Gastrocnemius medialis (tissue), 4 donors: ENCODE measurements around the gene STYX. TPM values are rescaled to one million over a fixed set of nuclear protein-coding genes. Genes with fewer than 3 reads are reported as not detected.
"Not testable (repeated sequence)": the region's sequence is repeated elsewhere in the genome, so short reads cannot be mapped to it uniquely, and the experiment has no call there.

Source experiments
- ATAC-seq, 2 donors: fragments of 150-250 bp; one replicate each; pipeline ENCODE4 v1.9.1; 2016
- DNase-seq, 2 donors: peaks; one replicate each; pipeline ENCODE4 v3.0.0-alpha.2; 2019
- H3K27ac ChIP-seq, 4 donors: fragments of 200-600 bp; sonication (generic); 1 replicate in 1 of 4; 2 replicates in 3 of 4; pipeline ENCODE4 v1.5.1; 2016 to 2018; ENCODE audit warnings: mild to moderate bottlenecking in 2 of 4, moderate library complexity in 1 of 4
- H3K27me3 ChIP-seq, 3 donors: fragments of 200-600 bp; sonication (generic) in 2 of 3; 1 replicate in 1 of 3; 2 replicates in 2 of 3; pipeline versions ENCODE4 v1.5.1 to v1.6.0; 2016 to 2019; ENCODE audit warnings: mild to moderate bottlenecking in 1 of 3, moderate library complexity in 1 of 3
- H3K36me3 ChIP-seq, 2 donors: fragments of 200-600 bp; sonication (generic) in 1 of 2; one replicate each; pipeline ENCODE4 v1.5.1; 2017 to 2018
- H3K4me1 ChIP-seq, 2 donors: fragments of 200-600 bp; sonication (generic) in 1 of 2; one replicate each; pipeline ENCODE4 v1.5.1; 2016 to 2017; ENCODE audit warnings: mild to moderate bottlenecking in 2 of 2
- H3K4me3 ChIP-seq, 4 donors: fragments of 200-600 bp; sonication (generic) in 3 of 4; 1 replicate in 1 of 4; 2 replicates in 3 of 4; pipeline ENCODE4 v1.5.1; 2016 to 2019; ENCODE audit warnings: mild to moderate bottlenecking in 2 of 4
- H3K9me3 ChIP-seq, 3 donors: fragments of 200-600 bp; sonication (generic) in 2 of 3; 1 replicate in 1 of 3; 2 replicates in 2 of 3; pipeline ENCODE4 v1.5.1; 2016 to 2019
- POLR2A ChIP-seq, 2 donors: fragments of 450-650 bp; IDR thresholded peaks; one replicate each; pipeline ENCODE4 v1.6.1; 2017; ENCODE audit warnings: antibody characterized with exemption in 2 of 2, mild to moderate bottlenecking in 2 of 2, moderate library complexity in 2 of 2
- in situ Hi-C, 4 donors: fragments of 200-750 bp; cut with MboI; loops; one replicate each; pipeline versions ENCODE4 v1.15.0 to v1.8.0; 2017; ENCODE audit warnings: low sequenced_read_pairs in 4 of 4
- intact Hi-C: fragments of 100-400 bp; cut with DNase I; formaldehyde crosslinking; loops from one replicate; pipeline ENCODE4 v1.15.1; 2023; ENCODE audit warnings: low total_unique reads
- total RNA-seq, 4 donors: library from RNA; depleted of rRNA; stranded (reverse); fragments of >200 nt; gene quantifications; one replicate each; pipeline versions ENCODE4 v1.1.0 to v1.2.3, GENCODE V29; 2016
- TF ChIP-seq, protein P1 (sequence below), 5 experiments: fragments of 450-650 bp in 3 of 5; fragments of 200-600 bp in 2 of 5; sonication (generic) in 2 of 5; IDR thresholded peaks in 4 of 5; conservative IDR thresholded peaks in 1 of 5; 1 replicate in 4 of 5; 2 replicates in 1 of 5; pipeline ENCODE4 v1.5.1; 2016 to 2019; ENCODE audit warnings: antibody characterized with exemption in 5 of 5, mild to moderate bottlenecking in 3 of 5, moderate library complexity in 3 of 5

Gene STYX
- total RNA-seq, 4 donors from 2014 or later, result 17.1 to 30.7 (median 20.3) TPM

DNA sequence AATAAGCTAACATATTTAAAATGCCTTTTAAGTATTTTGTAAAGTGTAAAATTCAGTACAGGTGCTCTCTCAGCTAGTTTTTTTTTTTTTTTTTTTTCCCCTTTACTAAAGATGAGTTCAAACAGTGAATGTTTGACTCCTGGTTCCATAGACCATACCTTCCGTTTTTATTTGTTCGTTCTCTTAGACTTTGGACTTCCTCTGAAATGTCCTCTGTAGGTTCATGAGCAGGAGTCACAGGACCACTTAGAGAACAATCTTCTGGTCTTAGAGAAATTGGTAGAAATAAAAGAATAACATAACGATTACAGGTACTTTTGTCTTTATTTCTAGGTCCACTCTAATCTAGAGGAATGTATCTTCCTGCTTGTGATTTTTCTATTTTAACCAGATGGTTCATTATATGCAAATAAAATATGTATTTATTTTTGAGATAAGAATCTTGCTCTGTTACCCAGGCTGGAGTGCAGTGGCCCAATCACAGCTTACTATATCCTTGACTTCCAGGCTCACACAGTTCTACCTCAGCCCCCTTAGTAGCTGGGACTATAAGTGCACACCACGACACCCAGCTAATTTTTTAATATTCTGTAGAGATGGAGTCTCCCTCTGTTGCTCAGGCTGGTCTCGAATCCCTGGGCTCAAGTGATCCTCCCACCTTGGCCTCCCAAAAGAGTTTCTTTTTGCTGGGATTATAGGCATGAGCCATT, 25.8 kb downstream of the STYX start:
- in situ Hi-C loops, result no loop called here
- peaks cover 0 to 43% of the 10 kb centered on the region in 2 donors for H3K36me3 ChIP-seq
- H3K9me3 ChIP-seq, result no peaks in the 10 kb centered on the region
- H3K27me3 ChIP-seq, result no peaks in the 10 kb centered on the region
- intact Hi-C loops, result no loop called here
- H3K4me1 ChIP-seq, result no peaks in the 10 kb centered on the region
- ATAC-seq, result no peak
- no peak for DNase-seq
- no peak overlapping the region for H3K27ac ChIP-seq
- no peak overlapping the region for H3K4me3 ChIP-seq
- TF ChIP-seq, protein P1, sequence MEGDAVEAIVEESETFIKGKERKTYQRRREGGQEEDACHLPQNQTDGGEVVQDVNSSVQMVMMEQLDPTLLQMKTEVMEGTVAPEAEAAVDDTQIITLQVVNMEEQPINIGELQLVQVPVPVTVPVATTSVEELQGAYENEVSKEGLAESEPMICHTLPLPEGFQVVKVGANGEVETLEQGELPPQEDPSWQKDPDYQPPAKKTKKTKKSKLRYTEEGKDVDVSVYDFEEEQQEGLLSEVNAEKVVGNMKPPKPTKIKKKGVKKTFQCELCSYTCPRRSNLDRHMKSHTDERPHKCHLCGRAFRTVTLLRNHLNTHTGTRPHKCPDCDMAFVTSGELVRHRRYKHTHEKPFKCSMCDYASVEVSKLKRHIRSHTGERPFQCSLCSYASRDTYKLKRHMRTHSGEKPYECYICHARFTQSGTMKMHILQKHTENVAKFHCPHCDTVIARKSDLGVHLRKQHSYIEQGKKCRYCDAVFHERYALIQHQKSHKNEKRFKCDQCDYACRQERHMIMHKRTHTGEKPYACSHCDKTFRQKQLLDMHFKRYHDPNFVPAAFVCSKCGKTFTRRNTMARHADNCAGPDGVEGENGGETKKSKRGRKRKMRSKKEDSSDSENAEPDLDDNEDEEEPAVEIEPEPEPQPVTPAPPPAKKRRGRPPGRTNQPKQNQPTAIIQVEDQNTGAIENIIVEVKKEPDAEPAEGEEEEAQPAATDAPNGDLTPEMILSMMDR (IDR thresholded peaks at IDR 0.05 in 4 of 5, conservative IDR thresholded peaks at IDR 0.05 in 1 of 5), result no peak
- no peak for TF ChIP-seq POLR2A (IDR thresholded peaks at IDR 0.05)

DNA sequence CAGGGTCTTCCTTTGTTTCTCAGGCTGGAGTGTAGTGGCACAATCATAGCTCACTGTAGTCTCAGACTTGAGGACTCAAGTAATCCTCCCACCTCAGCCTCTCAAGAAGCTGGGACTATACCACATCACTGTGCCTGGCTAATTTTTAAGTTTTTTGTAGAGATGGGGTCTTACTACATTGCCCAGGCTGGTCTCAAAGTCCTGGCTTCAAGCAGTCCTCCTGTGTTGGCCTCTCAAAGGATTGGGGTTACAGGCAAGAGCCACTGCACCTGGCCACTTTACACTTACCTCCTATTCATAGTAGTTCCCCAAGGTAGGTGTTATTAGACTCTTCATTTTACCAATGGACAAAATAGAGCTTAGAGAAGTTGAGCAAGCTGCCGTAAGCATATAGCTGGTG, 29.2 kb downstream of the STYX start:
- Histone ChIP-seq H3K36me3 (peaks cover 0 to 32% of the 10 kb centered on the region in 2 donors), H3K27ac (no peak overlapping the region), H3K27me3 (no peaks in the 10 kb centered on the region), H3K9me3 (no peaks in the 10 kb centered on the region), H3K4me1 (no peaks in the 10 kb centered on the region), H3K4me3 (no peak overlapping the region)
- DNase-seq (no peak), ATAC-seq (no peak)
- intact Hi-C loops, result no loop called here
- TF ChIP-seq POLR2A (IDR thresholded peaks at IDR 0.05), result no peak
- TF ChIP-seq, protein P1 (IDR thresholded peaks at IDR 0.05 in 4 of 5, conservative IDR thresholded peaks at IDR 0.05 in 1 of 5), result no peak
- in situ Hi-C loops, result no loop called here

DNA sequence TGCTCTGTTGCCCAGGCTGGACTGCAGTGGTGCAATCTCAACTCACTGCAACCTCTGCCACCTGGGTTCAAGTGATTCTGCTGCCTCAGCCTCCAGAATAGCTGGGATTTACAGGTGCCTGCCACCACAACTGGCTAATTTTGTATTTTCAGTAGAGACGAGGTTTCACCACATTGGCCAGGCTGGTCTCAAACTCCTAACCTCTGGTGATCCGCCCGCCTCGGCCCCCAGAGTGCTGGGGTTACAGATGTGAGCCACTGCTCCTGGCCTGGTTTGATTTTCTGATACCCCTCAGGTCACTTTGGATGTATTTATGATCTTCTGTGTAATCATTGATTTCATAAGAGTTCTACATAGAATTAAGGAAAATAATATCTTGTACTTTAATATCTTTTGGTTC, 33.0 kb downstream of the STYX start:
- H3K9me3 ChIP-seq, H3K4me1 ChIP-seq, ATAC-seq, intact Hi-C loops, H3K27me3 ChIP-seq, H3K27ac ChIP-seq, in situ Hi-C loops, H3K4me3 ChIP-seq, DNase-seq: not testable (repeated sequence)
- peaks cover 0 to 36% of the 10 kb centered on the region in 2 donors for H3K36me3 ChIP-seq

DNA sequence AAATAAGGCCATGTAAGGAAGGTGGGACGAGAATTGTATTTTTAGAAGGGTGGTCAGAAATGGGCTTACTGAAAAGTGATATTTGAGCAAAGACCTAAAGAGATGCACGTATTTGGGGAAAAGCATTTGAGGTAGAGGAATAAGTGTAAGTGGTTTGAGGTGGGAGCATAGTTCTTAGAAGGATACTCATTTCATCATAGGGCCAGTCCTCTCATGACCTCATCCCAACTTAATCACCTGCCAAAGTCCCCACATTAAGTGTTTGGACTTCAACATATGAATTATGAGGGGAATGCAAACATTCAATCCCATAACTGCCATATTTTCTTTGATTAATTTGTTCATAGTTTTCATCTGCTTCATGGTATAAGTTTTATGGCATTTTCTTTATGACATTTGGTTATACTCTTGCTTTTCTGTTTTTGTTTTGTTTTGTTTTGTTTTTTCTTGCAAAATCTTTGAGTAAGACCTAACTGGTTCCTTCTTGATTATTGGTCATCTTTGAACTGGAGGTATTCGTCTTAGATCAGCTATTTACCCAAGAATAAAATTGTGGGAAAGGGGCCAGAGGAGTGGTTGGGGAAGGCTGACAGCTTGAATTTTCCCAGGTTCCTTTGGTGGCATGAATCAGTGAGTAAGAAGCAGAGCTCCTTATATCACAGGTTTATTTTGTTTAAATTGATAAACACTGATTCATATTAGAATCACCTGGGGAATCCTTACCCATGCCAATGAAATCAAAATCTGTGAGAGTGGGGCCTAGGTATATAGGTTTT, 37.3 kb downstream of the STYX start:
- intact Hi-C loops (no loop called here), in situ Hi-C loops (no loop called here)
- no peak overlapping the region for H3K27ac ChIP-seq
- H3K27me3 ChIP-seq, result no peaks in the 10 kb centered on the region
- peaks cover 4 to 32% of the 10 kb centered on the region in 2 donors for H3K36me3 ChIP-seq
- DNase-seq, result no peak
- H3K4me3 ChIP-seq, result no peak overlapping the region
- no peaks in the 10 kb centered on the region for H3K9me3 ChIP-seq
- no peaks in the 10 kb centered on the region for H3K4me1 ChIP-seq
- ATAC-seq, result no peak
- TF ChIP-seq, protein P1 (IDR thresholded peaks at IDR 0.05 in 4 of 5, conservative IDR thresholded peaks at IDR 0.05 in 1 of 5), result no peak
- no peak for TF ChIP-seq POLR2A (IDR thresholded peaks at IDR 0.05)

DNA sequence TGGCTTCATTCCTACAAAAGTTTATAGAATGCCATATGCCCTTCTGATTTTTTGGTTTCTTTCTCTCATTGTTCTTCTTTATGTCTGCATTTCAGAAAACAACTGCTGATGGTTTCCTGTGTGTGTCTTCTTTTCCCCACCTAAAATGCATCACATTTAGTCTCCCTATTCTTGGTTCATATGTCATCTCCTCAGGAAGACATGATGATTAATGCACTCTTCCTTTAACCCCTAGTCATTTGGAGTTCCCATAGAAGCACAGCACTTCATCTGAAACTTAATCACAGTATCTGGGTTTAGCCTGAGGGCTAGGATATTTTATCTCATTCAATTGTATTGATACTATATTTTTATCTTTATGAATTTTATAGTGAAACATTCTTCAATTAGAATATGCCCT, 39.9 kb downstream of the STYX start:
- no peak overlapping the region for H3K27ac ChIP-seq
- H3K4me1 ChIP-seq, result no peaks in the 10 kb centered on the region
- in situ Hi-C loops (no loop called here), intact Hi-C loops (no loop called here)
- no peak for DNase-seq
- H3K4me3 ChIP-seq, result no peak overlapping the region
- no peak for ATAC-seq
- H3K9me3 ChIP-seq, result no peaks in the 10 kb centered on the region
- TF ChIP-seq, protein P1 (IDR thresholded peaks at IDR 0.05 in 4 of 5, conservative IDR thresholded peaks at IDR 0.05 in 1 of 5), result no peak
- no peak for TF ChIP-seq POLR2A (IDR thresholded peaks at IDR 0.05)
- no peaks in the 10 kb centered on the region for H3K27me3 ChIP-seq
- peaks cover 4 to 32% of the 10 kb centered on the region in 2 donors for H3K36me3 ChIP-seq
